ENCODE measurements around the gene ALK. TPM values are rescaled to one million over a fixed set of nuclear protein-coding genes. Genes with fewer than 3 reads are reported as not detected.

ALK gene
- total RNA-seq, 4 donors from 2014 or later = 0.08 to 0.40 (median 0.28) TPM

DNA sequence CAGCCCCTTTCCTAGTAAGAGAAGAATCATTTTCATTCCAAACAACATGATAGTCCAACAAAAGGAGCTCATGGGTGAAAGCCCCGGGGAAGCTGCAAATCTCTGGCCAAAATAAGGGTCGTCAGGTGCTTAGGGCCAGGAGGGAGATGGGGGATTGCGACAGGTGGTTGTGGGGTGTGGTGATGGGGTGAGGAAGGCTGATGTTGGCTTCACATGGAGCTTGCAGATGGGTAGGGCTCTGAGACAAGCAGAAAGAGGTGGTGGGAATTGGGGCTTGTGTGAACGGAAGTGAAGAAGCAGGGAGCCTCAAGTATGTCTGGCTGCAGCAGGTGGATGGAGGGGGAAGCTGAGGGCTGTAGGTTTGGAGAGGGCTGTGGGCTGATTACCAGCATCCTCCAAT is 680.0 kb downstream of the ALK start:
- Histone ChIP-seq H3K4me1 (peaks cover 0 to 5% of the 10 kb centered on the region in 2 donors), H3K27ac (no peak overlapping the region), H3K9me3 (no peaks in the 10 kb centered on the region), H3K27me3 (no peaks in the 10 kb centered on the region), H3K4me3 (replicated peaks in 1 of 3) (no peak overlapping the region), H3K36me3 (no peaks in the 10 kb centered on the region)
- intact Hi-C loops (cut with DNase I) = no loop called here
- 89 to 92% methylated on average over 4 of the region's 4 CpGs for WGBS, 2 donors
- no peak for TF ChIP-seq POLR2A (IDR thresholded peaks at IDR 0.05)
- TF ChIP-seq, protein P1, sequence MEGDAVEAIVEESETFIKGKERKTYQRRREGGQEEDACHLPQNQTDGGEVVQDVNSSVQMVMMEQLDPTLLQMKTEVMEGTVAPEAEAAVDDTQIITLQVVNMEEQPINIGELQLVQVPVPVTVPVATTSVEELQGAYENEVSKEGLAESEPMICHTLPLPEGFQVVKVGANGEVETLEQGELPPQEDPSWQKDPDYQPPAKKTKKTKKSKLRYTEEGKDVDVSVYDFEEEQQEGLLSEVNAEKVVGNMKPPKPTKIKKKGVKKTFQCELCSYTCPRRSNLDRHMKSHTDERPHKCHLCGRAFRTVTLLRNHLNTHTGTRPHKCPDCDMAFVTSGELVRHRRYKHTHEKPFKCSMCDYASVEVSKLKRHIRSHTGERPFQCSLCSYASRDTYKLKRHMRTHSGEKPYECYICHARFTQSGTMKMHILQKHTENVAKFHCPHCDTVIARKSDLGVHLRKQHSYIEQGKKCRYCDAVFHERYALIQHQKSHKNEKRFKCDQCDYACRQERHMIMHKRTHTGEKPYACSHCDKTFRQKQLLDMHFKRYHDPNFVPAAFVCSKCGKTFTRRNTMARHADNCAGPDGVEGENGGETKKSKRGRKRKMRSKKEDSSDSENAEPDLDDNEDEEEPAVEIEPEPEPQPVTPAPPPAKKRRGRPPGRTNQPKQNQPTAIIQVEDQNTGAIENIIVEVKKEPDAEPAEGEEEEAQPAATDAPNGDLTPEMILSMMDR (IDR thresholded peaks at IDR 0.05) = no peak
- DNase-seq = no peak

- Histone ChIP-seq H3K4me3 (replicated peaks in 1 of 3) (no peak overlapping the region), H3K36me3 (no peaks in the 10 kb centered on the region), H3K4me1 (peaks cover 0 to 5% of the 10 kb centered on the region in 2 donors), H3K27ac (no peak overlapping the region), H3K27me3 (no peaks in the 10 kb centered on the region), H3K9me3 (no peaks in the 10 kb centered on the region)
- WGBS, 2 donors = 78 to 79% methylated on average over 4 of the region's 4 CpGs
- no peak for TF ChIP-seq POLR2A (IDR thresholded peaks at IDR 0.05)
- intact Hi-C loops (cut with DNase I) = no loop called here
- no peak for DNase-seq
Observed at GRCh38 chr2:29240601-29241000, 680.8 kb downstream of the ALK start.

DNA sequence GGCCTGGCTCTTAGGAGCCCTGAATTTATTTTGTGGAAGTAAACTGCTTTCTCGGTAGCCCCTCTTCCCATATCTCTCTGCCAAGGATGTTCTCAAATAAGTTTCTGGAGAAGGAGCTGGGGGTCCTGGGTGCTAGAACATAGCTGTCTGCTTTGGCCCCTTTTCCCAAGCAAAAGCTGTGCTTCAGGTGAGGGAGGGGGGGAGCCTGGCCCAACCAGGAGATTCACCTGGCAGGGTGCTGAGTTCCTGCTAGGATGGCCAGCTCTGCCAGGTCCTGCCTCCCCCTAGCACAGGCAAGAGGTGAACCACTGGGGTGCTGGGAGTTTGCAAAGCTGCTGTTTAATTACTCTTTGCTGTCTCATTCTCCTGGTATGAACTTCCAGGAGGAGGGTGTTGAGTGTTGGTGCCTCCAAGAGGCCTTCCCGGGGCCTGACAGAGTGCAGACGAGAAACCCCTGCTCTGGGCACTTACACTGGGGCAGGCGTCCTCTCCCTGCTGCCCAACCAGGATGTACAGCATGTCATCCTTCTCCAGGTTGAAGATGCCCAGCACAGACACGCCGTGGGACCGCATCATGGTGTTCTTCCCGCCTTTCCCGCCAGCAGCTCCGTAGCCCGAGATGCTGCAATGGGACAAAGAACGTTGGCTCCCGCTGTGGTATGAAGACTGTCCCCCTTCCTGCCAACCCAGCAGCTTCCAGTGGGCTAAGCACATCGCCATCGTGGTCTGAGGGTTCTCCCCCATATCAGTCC is 682.0 kb downstream of the ALK start:
- no peak overlapping the region for H3K4me3 ChIP-seq (replicated peaks in 1 of 3)
- peaks cover 4 to 14% of the 10 kb centered on the region in 2 donors for H3K4me1 ChIP-seq
- H3K36me3 ChIP-seq = no peaks in the 10 kb centered on the region
- no peaks in the 10 kb centered on the region for H3K9me3 ChIP-seq
- 91% methylated on average over 13 to 15 of the region's 15 CpGs for WGBS, 2 donors
- DNase-seq = peak in 1 of 2 donors; percentile 25
- intact Hi-C loops (cut with DNase I) = no loop called here
- no peak for TF ChIP-seq POLR2A (IDR thresholded peaks at IDR 0.05)
- TF ChIP-seq, protein P1 (IDR thresholded peaks at IDR 0.05) = no peak
- H3K27me3 ChIP-seq = no peaks in the 10 kb centered on the region
- no peak overlapping the region for H3K27ac ChIP-seq

DNA sequence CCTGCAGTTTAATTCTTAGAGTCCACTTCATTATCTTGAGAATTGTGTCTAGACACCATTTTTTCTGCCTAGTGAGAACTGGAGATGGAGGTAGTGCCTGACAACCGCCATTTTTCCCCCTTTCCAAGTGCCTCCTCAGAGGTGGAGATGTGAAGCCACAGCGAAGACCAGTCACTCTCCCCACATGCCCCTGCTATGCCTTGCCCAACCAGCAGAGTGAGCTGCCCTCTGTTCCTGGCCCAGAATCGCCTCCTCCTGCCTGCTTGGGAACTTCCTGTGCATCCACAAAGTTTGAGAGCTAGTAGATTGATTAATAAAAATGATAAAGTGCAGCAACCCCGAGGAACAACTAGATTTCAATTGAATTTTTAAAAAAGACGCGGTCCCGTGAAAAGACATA is 682.9 kb downstream of the ALK start:
- intact Hi-C loops (cut with DNase I) = no loop called here
- 76 to 78% methylated on average over 7 of the region's 7 CpGs for WGBS, 2 donors

DNA sequence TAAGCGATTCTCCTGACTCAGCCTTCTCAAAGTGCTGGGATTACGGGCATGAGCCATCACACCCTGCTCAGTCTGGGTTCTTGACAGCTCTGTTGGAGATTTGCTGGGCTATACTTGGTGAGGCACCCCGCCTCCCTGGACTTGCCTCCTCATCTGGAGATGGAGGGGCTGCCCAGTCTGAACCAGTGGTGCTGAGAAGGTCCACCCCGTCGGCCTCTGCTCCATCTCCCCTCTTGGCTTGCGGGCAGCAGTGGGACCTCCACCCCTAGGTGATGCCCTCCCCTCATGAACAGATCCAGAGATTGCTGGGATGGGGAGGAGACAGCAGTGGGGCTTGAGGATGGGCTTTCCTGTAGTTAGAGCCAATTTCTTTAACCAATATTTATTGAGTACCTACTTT is 685.3 kb downstream of the ALK start:
- Histone ChIP-seq H3K36me3 (no peaks in the 10 kb centered on the region), H3K9me3 (no peaks in the 10 kb centered on the region), H3K27me3 (no peaks in the 10 kb centered on the region), H3K27ac (no peak overlapping the region), H3K4me3 (replicated peaks in 1 of 3) (no peak overlapping the region), H3K4me1 (peaks cover 20 to 38% of the 10 kb centered on the region in 2 donors)
- intact Hi-C loops (cut with DNase I) = no loop called here
- TF ChIP-seq, protein P1 (IDR thresholded peaks at IDR 0.05) = no peak
- no peak for TF ChIP-seq POLR2A (IDR thresholded peaks at IDR 0.05)
- DNase-seq = no peak
- 93 to 96% methylated on average over 5 to 6 of the region's 6 CpGs for WGBS, 2 donors

More for the DNA sequence above, 682.9 kb downstream of the ALK start:
- no peak for TF ChIP-seq POLR2A (IDR thresholded peaks at IDR 0.05)
- TF ChIP-seq, protein P1 (IDR thresholded peaks at IDR 0.05) = peak in 3 of 6 experiments; percentile 46 to 53 (median 50)
- Histone ChIP-seq H3K9me3 (no peaks in the 10 kb centered on the region), H3K27me3 (no peaks in the 10 kb centered on the region), H3K27ac (no peak overlapping the region), H3K4me1 (peaks cover 12 to 20% of the 10 kb centered on the region in 2 donors), H3K36me3 (no peaks in the 10 kb centered on the region), H3K4me3 (replicated peaks in 1 of 3) (no peak overlapping the region)
- peak; percentile 34 to 45 for DNase-seq

All from thyroid gland (tissue), 4 donors.